Activated T-cell treated with anti-CD3 and anti-CD28 coated beads, Interleukin-2, amount 50 U/mL, for 24 hours (primary cell): ENCODE measurements around the gene PALM3.
"Not testable (repeated sequence)": the region's sequence is repeated elsewhere in the genome, so short reads cannot be mapped to it uniquely, and the experiment has no call there.

Experiments
- DNase-seq: peaks from one replicate; pipeline ENCODE4 v3.0.0-alpha.2; 2020
- H3K27ac Mint-ChIP-seq: 2 replicates; pipeline ENCODE4 v1.8.0; 2020; ENCODE audit warnings: mild to moderate bottlenecking, mixed read lengths
- H3K27me3 Mint-ChIP-seq: 2 replicates; pipeline ENCODE4 v1.8.0; 2020; ENCODE audit warnings: mixed read lengths
- H3K36me3 Mint-ChIP-seq: 2 replicates; pipeline ENCODE4 v1.8.0; 2020; ENCODE audit warnings: low read depth, mixed read lengths
- H3K4me1 Mint-ChIP-seq: 2 replicates; pipeline ENCODE4 v1.8.0; 2020; ENCODE audit warnings: low read depth, mixed read lengths
- H3K4me3 Mint-ChIP-seq: 2 replicates; pipeline ENCODE4 v1.8.0; 2020; ENCODE audit warnings: mild to moderate bottlenecking, moderate library complexity, mixed read lengths
- H3K9me3 Mint-ChIP-seq: 2 replicates; pipeline ENCODE4 v1.8.0; 2020; ENCODE audit warnings: mixed read lengths

PALM3 gene

DNA sequence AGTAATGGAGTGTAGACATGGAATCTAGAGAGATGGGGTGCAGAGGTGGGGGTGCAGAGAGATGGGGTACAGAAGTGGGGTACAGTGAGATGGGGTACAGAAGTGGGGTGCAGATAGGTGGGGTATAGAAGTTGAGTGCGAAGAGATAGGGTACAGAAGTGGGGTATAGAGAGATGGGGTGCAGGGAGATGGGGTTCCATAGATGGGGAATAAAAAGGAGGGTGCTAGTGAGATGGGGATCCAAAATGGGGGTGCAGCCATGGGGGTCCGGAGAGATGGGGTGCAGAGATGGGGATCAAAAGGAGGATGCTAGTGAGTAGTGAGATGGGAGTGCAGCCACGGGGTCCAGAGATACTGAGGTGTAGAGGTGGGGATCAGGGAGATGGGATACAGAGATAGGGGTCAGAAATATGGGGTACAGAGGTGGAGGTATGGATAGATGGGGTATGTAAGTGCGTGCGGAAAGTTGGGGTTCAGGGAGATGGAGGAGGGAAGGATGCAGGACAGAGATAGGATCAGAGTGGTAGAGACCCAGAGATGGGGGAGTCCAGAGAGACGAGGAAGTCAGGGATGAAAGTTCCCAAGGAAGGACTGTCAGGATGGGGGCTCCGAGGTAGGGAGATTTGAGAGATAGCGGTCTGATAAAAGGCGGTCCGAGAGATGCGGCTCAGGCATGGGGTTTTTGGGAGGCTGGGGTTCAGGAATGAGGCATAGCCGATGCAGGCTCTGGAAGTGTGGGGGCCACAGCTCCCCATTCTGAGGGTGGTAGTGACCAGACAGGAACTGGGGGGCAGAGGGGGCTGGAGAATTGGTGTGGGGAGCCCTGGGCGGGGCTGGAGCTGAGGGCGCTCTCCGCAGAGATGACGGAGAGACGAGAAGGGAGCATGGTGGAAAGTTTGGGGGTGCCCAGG is 3.4 kb downstream of the PALM3 start:
- H3K4me3 Mint-ChIP-seq, result peak overlapping the region; percentile 64
- H3K27me3 Mint-ChIP-seq, result peaks cover 36% of the 10 kb centered on the region
- no peak overlapping the region for H3K27ac Mint-ChIP-seq
- H3K9me3 Mint-ChIP-seq, result no peaks in the 10 kb centered on the region
- H3K4me1 Mint-ChIP-seq, result peaks cover 17% of the 10 kb centered on the region
- peaks cover under 1% of the 10 kb centered on the region for H3K36me3 Mint-ChIP-seq
- DNase-seq, result no peak

- H3K36me3 Mint-ChIP-seq, result peaks cover 16% of the 10 kb centered on the region
- DNase-seq, result no peak
- H3K9me3 Mint-ChIP-seq, result no peaks in the 10 kb centered on the region
- peaks cover 36% of the 10 kb centered on the region for H3K27me3 Mint-ChIP-seq
- no peak overlapping the region for H3K27ac Mint-ChIP-seq
- peak overlapping the region; percentile 25 for H3K4me3 Mint-ChIP-seq
- H3K4me1 Mint-ChIP-seq, result peaks cover 17% of the 10 kb centered on the region
Measured at GRCh38 chr19:14056741-14057356, 5.0 kb downstream of the PALM3 start.

DNA sequence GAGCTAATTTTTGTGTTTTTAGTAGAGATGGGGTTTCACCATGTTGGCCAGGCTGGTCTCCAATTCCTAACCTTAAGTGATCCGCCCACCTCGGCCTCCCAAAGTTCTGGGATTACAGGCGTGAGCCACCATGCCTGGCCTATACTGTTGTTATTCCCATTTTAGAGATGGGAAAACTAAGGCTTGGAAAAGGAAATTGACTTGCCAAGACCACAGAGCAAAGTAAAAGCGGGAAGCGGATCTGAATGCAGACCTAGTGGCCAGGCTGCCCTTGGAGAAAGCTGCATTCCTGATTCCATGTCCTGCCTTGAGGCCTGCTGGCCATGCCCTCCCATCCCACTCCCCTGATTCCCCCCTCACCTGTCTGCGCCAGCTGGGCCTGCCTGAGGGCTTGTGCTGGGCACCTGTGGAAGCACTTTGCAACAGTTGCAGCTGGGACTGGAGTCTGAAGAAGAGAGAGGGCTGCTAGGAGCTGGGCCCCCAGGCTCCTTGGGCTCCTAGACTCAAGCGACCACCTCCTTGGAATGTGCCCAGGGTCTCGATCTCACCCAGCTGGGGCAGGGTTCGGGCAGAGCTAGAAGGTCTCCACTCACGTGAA is 5.7 kb downstream of the PALM3 start:
- DNase-seq, result no peak
- no peak overlapping the region for H3K4me3 Mint-ChIP-seq

GRCh38 chr19:14055396-14055795 is 6.5 kb downstream of the PALM3 start:
- DNase-seq, result no peak
- H3K27ac Mint-ChIP-seq, result no peak overlapping the region
- H3K4me1 Mint-ChIP-seq, result peaks cover 17% of the 10 kb centered on the region
- H3K4me3 Mint-ChIP-seq, result no peak overlapping the region
- peaks cover 26% of the 10 kb centered on the region for H3K27me3 Mint-ChIP-seq
- peaks cover 29% of the 10 kb centered on the region for H3K36me3 Mint-ChIP-seq
- no peaks in the 10 kb centered on the region for H3K9me3 Mint-ChIP-seq

More for the DNA sequence above, 5.7 kb downstream of the PALM3 start:
- Mint-ChIP-seq H3K9me3 (no peaks in the 10 kb centered on the region), H3K36me3 (peaks cover 21% of the 10 kb centered on the region), H3K27me3 (peaks cover 34% of the 10 kb centered on the region), H3K27ac (no peak overlapping the region), H3K4me1 (peaks cover 17% of the 10 kb centered on the region)

DNA sequence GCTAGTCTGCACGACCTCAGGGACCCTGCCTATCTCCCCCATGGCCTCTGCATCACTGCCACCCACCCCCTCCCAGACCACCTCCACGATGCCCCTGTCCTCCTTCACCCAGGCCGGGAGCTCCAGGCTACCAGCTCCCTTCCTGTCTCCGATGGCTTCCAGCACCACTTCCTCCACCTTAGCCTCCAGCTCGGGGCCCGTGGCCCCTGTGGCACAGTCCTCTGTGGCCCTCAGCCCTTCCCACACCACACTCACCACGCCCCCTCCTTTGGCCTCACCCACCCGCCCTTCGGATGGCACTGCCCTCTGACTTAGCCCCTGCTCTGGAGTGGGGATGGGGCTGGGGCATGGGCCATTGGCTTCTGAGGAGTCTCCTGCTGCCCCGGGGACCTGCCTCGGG is 7.2 kb downstream of the PALM3 start:
- Mint-ChIP-seq H3K4me3 (no peak overlapping the region), H3K4me1 (peaks cover 17% of the 10 kb centered on the region), H3K27ac (no peak overlapping the region), H3K9me3 (no peaks in the 10 kb centered on the region), H3K36me3 (peaks cover 36% of the 10 kb centered on the region), H3K27me3 (peaks cover 21% of the 10 kb centered on the region)
- no peak for DNase-seq

DNA sequence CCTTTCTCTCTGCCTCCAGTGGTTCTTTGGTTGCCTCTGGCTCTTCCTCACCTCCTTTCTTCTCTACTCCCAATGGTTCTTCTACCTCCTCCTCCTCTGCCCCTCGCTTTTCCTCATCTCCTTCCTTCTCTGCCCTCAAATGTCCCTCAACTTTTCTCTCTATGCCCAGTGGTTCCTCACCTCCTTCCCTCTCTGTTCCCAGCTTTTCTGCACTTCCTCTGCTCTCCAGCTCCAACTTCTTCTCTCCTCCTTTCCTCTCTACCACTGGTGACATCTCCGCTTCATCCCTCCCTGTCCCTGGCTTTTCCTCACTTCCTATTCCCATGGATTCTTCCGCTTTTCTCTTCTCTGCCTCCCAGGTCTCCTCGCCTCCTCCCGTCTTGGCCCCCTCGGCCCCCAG is 7.8 kb downstream of the PALM3 start:
- Mint-ChIP-seq H3K9me3 (no peaks in the 10 kb centered on the region), H3K27ac (peak overlapping the region; percentile 59), H3K36me3 (peaks cover 39% of the 10 kb centered on the region), H3K4me1 (peaks cover 16% of the 10 kb centered on the region), H3K27me3 (peaks cover 16% of the 10 kb centered on the region), H3K4me3 (no peak overlapping the region)
- DNase-seq, result no peak

DNA sequence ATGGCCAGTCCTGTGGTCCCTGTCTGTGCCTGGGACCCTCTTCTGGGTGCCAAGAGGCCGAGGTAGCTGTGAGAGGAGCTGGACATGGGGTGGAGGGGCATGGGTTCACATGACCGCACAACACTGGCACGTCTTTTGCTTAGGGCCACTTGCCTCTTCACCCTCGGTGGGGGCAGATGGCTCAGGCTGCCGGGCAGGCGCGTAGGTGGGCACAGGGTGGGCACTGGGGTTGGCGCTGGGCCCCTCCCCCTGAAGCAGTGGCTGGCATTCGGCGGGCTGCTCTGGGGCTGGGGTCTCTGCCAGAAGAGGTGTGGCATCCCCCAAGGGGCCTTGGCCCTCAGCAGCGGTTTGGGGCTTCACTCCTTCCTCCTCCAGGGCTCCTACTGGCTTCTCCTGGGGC is 8.4 kb downstream of the PALM3 start:
- Mint-ChIP-seq H3K9me3 (no peaks in the 10 kb centered on the region), H3K4me3 (no peak overlapping the region), H3K27ac (no peak overlapping the region), H3K36me3 (peaks cover 45% of the 10 kb centered on the region), H3K27me3 (peaks cover 10% of the 10 kb centered on the region), H3K4me1 (peaks cover 12% of the 10 kb centered on the region)
- no peak for DNase-seq

GRCh38 chr19:14053032-14053431 is 8.8 kb downstream of the PALM3 start:
- Mint-ChIP-seq H3K36me3 (peaks cover 50% of the 10 kb centered on the region), H3K4me1 (peaks cover 12% of the 10 kb centered on the region), H3K4me3 (no peak overlapping the region), H3K9me3 (no peaks in the 10 kb centered on the region), H3K27me3 (peaks cover 5% of the 10 kb centered on the region), H3K27ac (no peak overlapping the region)
- no peak for DNase-seq

DNA sequence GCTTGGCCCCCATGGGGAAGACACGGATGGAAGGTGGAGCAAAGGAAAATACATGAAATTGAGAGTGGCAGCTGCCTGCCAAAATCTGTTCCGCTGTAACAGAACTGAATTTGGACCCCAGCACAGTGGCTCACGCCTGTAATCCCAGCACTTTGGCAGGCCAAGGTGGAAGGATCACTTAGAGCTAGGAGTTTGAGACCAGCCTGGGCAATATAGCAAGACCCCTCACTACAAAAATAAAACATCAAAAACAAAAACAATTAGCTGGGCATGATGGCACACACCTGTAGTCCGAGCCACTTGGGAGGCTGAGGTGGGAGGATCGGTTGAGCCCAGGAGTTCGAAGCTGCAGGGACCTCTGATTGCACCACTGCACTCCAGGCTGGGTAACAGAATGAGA is 9.4 kb downstream of the PALM3 start:
- Mint-ChIP-seq H3K36me3 (peaks cover 56% of the 10 kb centered on the region), H3K27me3 (no peaks in the 10 kb centered on the region), H3K4me1 (peaks cover 8% of the 10 kb centered on the region), H3K9me3 (no peaks in the 10 kb centered on the region), H3K4me3 (no peak overlapping the region), H3K27ac (no peak overlapping the region)
- no peak for DNase-seq

- Mint-ChIP-seq H3K27me3 (no peaks in the 10 kb centered on the region), H3K27ac (no peak overlapping the region), H3K9me3 (no peaks in the 10 kb centered on the region), H3K4me1 (peaks cover 7% of the 10 kb centered on the region), H3K36me3 (peaks cover 61% of the 10 kb centered on the region), H3K4me3 (no peak overlapping the region)
- DNase-seq, result no peak
Measured at GRCh38 chr19:14051980-14052379, 9.9 kb downstream of the PALM3 start.

GRCh38 chr19:14050961-14051360 is 10.9 kb downstream of the PALM3 start:
- not testable (repeated sequence) for H3K4me3 Mint-ChIP-seq, H3K9me3 Mint-ChIP-seq, DNase-seq, H3K27ac Mint-ChIP-seq, H3K27me3 Mint-ChIP-seq
- H3K4me1 Mint-ChIP-seq, result peaks cover 11% of the 10 kb centered on the region
- H3K36me3 Mint-ChIP-seq, result peaks cover 70% of the 10 kb centered on the region

GRCh38 chr19:14050512-14050911 is 11.4 kb downstream of the PALM3 start:
- Mint-ChIP-seq H3K27me3 (no peaks in the 10 kb centered on the region), H3K9me3 (no peaks in the 10 kb centered on the region), H3K27ac (no peak overlapping the region), H3K36me3 (peaks cover 74% of the 10 kb centered on the region), H3K4me1 (peaks cover 12% of the 10 kb centered on the region), H3K4me3 (no peak overlapping the region)
- DNase-seq, result no peak

DNA sequence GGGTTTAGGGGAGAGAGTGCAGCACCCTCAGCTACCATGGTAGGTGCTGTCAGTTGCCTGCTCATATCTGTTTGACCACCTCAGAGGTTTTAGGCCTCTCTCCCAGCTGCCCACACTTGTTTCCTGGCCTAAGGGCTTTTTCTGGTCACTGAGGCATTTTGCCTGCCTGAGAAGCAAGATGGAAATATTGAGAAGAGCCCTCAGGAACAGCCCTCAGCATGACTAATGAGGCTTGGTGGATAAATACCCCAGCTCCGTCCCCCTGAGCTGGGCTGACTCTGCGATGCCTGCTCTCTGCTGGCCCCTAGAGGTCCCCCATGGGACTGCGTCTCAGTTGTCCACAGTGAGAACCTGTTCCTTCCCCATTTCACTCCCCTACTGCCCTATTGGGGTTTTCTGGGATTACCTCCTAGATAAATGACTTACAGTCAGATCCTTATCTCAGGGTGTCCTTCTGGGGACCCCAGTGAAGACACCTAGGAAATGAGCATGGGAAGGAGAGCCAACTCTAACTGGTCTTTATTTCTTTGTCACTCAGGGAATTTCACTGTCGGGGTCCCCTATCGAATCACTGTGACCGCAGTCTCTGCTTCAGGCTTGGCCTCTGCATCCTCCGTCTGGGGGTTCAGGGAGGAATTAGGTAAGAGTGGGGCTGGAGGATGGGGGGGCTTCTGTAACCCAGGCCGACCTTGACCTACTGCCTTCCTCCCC is 13.3 kb downstream of the PALM3 start:
- Mint-ChIP-seq H3K27ac (peak overlapping the region; percentile 52), H3K4me1 (peaks cover 12% of the 10 kb centered on the region), H3K9me3 (no peaks in the 10 kb centered on the region), H3K36me3 (peaks cover 89% of the 10 kb centered on the region), H3K4me3 (no peak overlapping the region), H3K27me3 (no peaks in the 10 kb centered on the region)
- peak; percentile 87 for DNase-seq

GRCh38 chr19:14047866-14048265 is 14.0 kb downstream of the PALM3 start:
- not testable (repeated sequence) for H3K9me3 Mint-ChIP-seq, H3K27ac Mint-ChIP-seq, H3K27me3 Mint-ChIP-seq, H3K4me3 Mint-ChIP-seq, DNase-seq
- Mint-ChIP-seq H3K4me1 (peaks cover 12% of the 10 kb centered on the region), H3K36me3 (peaks cover 87% of the 10 kb centered on the region)
